Trophoblast cell (in vitro differentiated cells and primary cell): ENCODE results near the gene TMEM31. TPM values are rescaled to one million over a fixed set of nuclear protein-coding genes. Genes with fewer than 3 reads are reported as not detected.

Experiments used
- DNase-seq, 2 donors: peaks; one replicate each; pipeline ENCODE4 v3.0.0-alpha.2; 2016
- H2AFZ ChIP-seq: 2 replicates; pipeline ENCODE4 v1.6.1; 2013; ENCODE audit warnings: low read length, moderate library complexity, mild to moderate bottlenecking; ENCODE audit not compliant: insufficient read depth, poor library complexity
- H2AK5ac ChIP-seq: 2 replicates; pipeline ENCODE4 v1.6.1; 2013; ENCODE audit warnings: mild to moderate bottlenecking, low read length
- H2BK120ac ChIP-seq: 2 replicates; pipeline ENCODE4 v1.6.1; 2013; ENCODE audit warnings: low read length, mild to moderate bottlenecking, moderate library complexity; ENCODE audit not compliant: insufficient read depth, poor library complexity
- H2BK12ac ChIP-seq: 2 replicates; pipeline ENCODE4 v1.6.1; 2013; ENCODE audit warnings: mild to moderate bottlenecking, low read length, moderate library complexity
- H2BK5ac ChIP-seq: 2 replicates; pipeline ENCODE4 v1.6.1; 2013; ENCODE audit warnings: low read length, low read depth, moderate library complexity, mild to moderate bottlenecking; ENCODE audit not compliant: poor library complexity
- H3K14ac ChIP-seq: 2 replicates; pipeline ENCODE4 v1.6.1; 2013; ENCODE audit warnings: mild to moderate bottlenecking, low read length
- H3K18ac ChIP-seq: 2 replicates; pipeline ENCODE4 v1.6.1; 2013; ENCODE audit warnings: mild to moderate bottlenecking, low read length
- H3K23ac ChIP-seq: 2 replicates; pipeline ENCODE4 v1.6.1; 2013; ENCODE audit warnings: low read length
- H3K27ac ChIP-seq: 2 replicates; pipeline ENCODE4 v1.5.1; 2013; ENCODE audit warnings: low read depth, mild to moderate bottlenecking, inconsistent platforms, low read length, moderate library complexity
- H3K27me3 ChIP-seq: 2 replicates; pipeline ENCODE4 v1.6.1; 2013; ENCODE audit warnings: inconsistent platforms, mild to moderate bottlenecking, low read length, moderate library complexity; ENCODE audit not compliant: insufficient read depth
- H3K36me3 ChIP-seq, 2 experiments: 1 replicate in 1 of 2; 2 replicates in 1 of 2; pipeline ENCODE4 v1.6.1; 2013; ENCODE audit warnings: low read length in 2 of 2, mild to moderate bottlenecking in 2 of 2, moderate library complexity in 1 of 2; ENCODE audit not compliant: insufficient read depth in 2 of 2, control insufficient read depth in 1 of 2
- H3K4ac ChIP-seq: 2 replicates; pipeline ENCODE4 v1.6.1; 2013; ENCODE audit warnings: low read depth, mild to moderate bottlenecking, low read length, moderate library complexity
- H3K4me1 ChIP-seq, 2 experiments: 1 replicate in 1 of 2; 2 replicates in 1 of 2; pipeline ENCODE4 v1.6.1; 2013; ENCODE audit warnings: low read length in 2 of 2, mild to moderate bottlenecking in 2 of 2, moderate library complexity in 1 of 2; ENCODE audit not compliant: insufficient read depth in 2 of 2, control insufficient read depth in 1 of 2
- H3K4me2 ChIP-seq: 2 replicates; pipeline ENCODE4 v1.6.1; 2013; ENCODE audit warnings: inconsistent platforms, mild to moderate bottlenecking, low read length, moderate library complexity
- H3K4me3 ChIP-seq: 2 replicates; pipeline ENCODE4 v1.5.1; 2013; ENCODE audit warnings: mild to moderate bottlenecking, low read depth, low read length, inconsistent platforms
- H3K79me1 ChIP-seq: one replicate; pipeline ENCODE4 v1.6.1; 2013; ENCODE audit warnings: low read length
- H3K79me2 ChIP-seq: 2 replicates; pipeline ENCODE4 v1.6.1; 2013; ENCODE audit warnings: low read length, mild to moderate bottlenecking; ENCODE audit not compliant: control insufficient read depth, insufficient read depth, poor library complexity
- H3K9ac ChIP-seq: 2 replicates; pipeline ENCODE4 v1.6.1; 2013; ENCODE audit warnings: mild to moderate bottlenecking, low read length
- H3K9me3 ChIP-seq: 2 replicates; pipeline ENCODE4 v1.6.1; 2013; ENCODE audit warnings: low read depth, mild to moderate bottlenecking, control low read depth, inconsistent platforms, low read length; ENCODE audit not compliant: insufficient read depth
- H4K12ac ChIP-seq: 2 replicates; pipeline ENCODE4 v1.6.1; 2013; ENCODE audit warnings: low read depth, mild to moderate bottlenecking, low read length, moderate library complexity
- H4K8ac ChIP-seq: 2 replicates; pipeline ENCODE4 v1.6.1; 2013; ENCODE audit warnings: low read depth, mild to moderate bottlenecking, low read length, moderate library complexity
- H4K91ac ChIP-seq: one replicate; pipeline ENCODE4 v1.6.1; 2013; ENCODE audit warnings: low read depth, mild to moderate bottlenecking, low read length, moderate library complexity
- WGBS: extraction: QIAGEN DNeasy Blood & Tissue Kit; methylation state at CpG from one replicate; pipeline ENCODE4 v1.1.7; 2013; ENCODE audit warnings: missing lambda C conversion rate; ENCODE audit not compliant: insufficient read length, insufficient coverage; ENCODE audit errors: extremely low coverage; 5-methylcytosine and 5-hydroxymethylcytosine counted together
- polyA plus RNA-seq: library from polyadenylated mRNA; stranded (reverse); fragments of 200-250 nt; gene quantifications from 2 replicates; pipeline ENCODE4 v1.2.3, GENCODE V29; 2013

Gene TMEM31, protein sequence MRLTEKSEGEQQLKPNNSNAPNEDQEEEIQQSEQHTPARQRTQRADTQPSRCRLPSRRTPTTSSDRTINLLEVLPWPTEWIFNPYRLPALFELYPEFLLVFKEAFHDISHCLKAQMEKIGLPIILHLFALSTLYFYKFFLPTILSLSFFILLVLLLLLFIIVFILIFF
- polyA plus RNA-seq: 1.1 and 1.4 TPM in 2 replicates

DNA sequence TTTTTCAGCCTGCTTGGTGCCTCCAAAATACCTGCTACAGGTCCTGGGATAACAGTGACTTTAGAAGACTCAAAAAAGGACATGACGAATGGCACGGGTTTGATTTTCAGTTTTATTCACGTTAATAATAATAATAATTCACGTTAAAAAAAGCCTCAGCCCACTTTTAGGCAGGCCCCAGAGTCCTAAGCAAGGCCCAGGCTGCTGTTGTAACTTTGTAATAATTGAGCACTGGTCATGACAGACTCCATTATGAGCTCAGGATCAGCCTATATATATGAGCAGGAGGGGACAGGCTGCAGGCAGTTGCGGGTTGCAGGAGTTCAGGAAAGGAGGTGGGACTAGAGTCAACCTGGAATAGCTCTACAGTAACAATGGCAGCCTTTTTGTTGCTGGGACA lies at the start of gene TMEM31:
TMEM31 (plus strand) TSS at position 301 of the 400 bp plus-strand sequence. CDS start 1,350 bp downstream, outside the sequence.
- WGBS: no CpG with 5 or more reads among the region's 5 CpGs
- H3K79me1 ChIP-seq: no peaks in the 10 kb centered on the region
- H3K4ac ChIP-seq: no peak within 1 kb of the TSS
- H3K27me3 ChIP-seq: no peaks in the 10 kb centered on the region
- H4K91ac ChIP-seq: no peak within 1 kb of the TSS
- no peak within 1 kb of the TSS for H3K14ac ChIP-seq
- H3K23ac ChIP-seq: no peak within 1 kb of the TSS
- H4K12ac ChIP-seq: no peak within 1 kb of the TSS
- H3K18ac ChIP-seq: no peak within 1 kb of the TSS
- H3K79me2 ChIP-seq: no peaks in the 10 kb centered on the region
- H4K8ac ChIP-seq: no peak within 1 kb of the TSS
- no peak within 1 kb of the TSS for H3K27ac ChIP-seq
- peaks cover 0 to 3% of the 10 kb centered on the region in 2 experiments for H3K4me1 ChIP-seq
- no peak within 1 kb of the TSS for H2BK12ac ChIP-seq
- no peak within 1 kb of the TSS for H2AK5ac ChIP-seq
- no peak within 1 kb of the TSS for H3K4me3 ChIP-seq
- H2AFZ ChIP-seq: no peak within 1 kb of the TSS
- no peak within 1 kb of the TSS for H2BK120ac ChIP-seq
- H3K9ac ChIP-seq: no peak within 1 kb of the TSS
- no peaks in the 10 kb centered on the region for H3K36me3 ChIP-seq
- DNase-seq: peak in 1 of 2 donors; percentile 29
- no peaks in the 10 kb centered on the region for H3K9me3 ChIP-seq
- H2BK5ac ChIP-seq: no peak within 1 kb of the TSS
- H3K4me2 ChIP-seq: no peak within 1 kb of the TSS

DNA sequence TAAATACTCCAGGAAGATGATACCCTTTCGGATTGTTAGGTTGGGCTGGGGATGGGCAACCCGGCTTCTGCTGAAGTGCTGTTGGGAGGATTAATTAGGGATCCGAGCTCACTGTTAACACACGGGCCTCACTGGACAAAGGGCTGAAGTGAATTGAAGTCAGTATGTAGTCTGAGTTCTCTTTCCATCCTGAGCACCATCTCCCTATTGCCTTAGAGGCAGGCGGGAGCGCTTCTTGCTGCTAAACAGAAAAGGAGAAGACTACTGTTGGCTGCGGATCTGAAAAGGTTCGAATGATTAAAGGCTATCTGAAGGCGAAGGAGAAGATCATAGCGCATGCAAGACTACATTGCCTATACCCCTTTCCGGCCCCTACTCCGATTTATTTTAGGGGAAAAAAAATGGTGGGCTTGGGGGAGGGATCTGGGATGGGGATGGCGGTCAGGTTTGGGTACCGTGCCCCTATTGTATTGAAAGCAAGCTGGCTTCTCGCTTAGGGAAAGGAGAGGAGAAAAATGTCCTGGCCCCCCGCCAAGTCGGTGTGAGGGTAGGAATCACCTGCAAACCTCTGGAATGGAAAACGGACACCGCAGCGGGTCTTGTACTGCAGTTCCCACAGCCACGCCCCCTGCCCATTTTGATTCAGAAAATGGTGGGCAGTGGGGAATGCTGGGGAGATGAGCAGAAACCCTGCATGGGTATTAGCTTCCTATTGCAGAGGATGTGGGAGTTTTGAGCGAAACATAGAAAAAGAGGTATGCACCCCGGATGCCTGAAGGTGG lies 46.5 kb upstream of the TMEM31 start:
- Histone ChIP-seq H2AFZ (no peak overlapping the region), H3K4me3 (no peak overlapping the region), H3K36me3 (no peaks in the 10 kb centered on the region), H3K4me1 (no peaks in the 10 kb centered on the region), H2BK120ac (no peak overlapping the region), H4K12ac (no peak overlapping the region), H3K79me1 (no peaks in the 10 kb centered on the region), H3K27ac (no peak overlapping the region), H2BK5ac (no peak overlapping the region), H3K4ac (no peak overlapping the region), H3K14ac (no peak overlapping the region), H3K9me3 (no peaks in the 10 kb centered on the region), H3K23ac (no peak overlapping the region), H3K9ac (no peak overlapping the region), H2BK12ac (no peak overlapping the region), H3K18ac (no peak overlapping the region), H4K8ac (no peak overlapping the region), H4K91ac (no peak overlapping the region), H2AK5ac (no peak overlapping the region), H3K27me3 (no peaks in the 10 kb centered on the region), H3K79me2 (no peaks in the 10 kb centered on the region), H3K4me2 (no peak overlapping the region)
- WGBS: no CpG with 5 or more reads among the region's 23 CpGs
- no peak for DNase-seq

DNA sequence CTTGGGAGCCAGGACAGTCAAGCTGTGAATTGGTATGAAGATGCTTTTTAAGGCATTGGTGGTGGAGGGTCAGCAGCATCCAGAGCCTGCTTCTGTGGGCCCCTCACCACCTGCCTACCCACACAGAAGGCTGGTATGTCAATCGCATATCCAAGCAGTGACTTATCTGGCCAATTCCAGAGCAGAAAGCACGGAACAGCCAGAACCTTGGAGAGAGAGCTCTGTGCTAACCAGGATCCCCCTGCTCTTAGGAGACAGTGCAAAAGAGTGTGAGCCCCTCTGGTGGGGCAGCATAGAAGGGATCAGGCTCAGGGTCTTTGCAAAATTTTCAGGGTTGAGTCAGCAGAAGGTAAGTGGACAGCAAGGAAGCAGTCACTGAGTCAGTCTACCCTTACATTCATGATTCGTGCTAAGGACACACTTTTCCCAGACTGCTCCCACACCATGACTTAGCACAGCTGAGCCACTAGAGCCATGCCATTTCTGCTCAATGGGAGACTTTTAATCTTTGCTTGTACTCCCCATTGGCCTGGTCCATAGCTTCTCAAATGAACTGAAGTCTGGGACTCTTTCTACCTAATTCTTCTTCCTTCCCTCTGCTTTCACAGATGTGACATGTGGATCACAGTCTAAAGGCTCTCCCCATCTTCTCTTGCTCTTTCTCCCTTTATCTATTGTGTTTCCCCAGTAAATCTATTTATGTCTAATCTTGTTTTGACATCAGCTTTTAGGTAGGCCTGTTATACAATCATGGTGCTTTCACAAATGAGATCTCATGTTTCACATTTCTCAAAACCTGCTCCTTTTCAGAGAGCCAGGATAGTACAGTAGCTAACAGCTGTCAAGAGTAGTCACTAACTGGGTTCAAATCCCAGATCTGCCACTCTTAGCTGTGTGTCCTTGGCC lies 44.3 kb upstream of the TMEM31 start:
- WGBS: no CpG with 5 or more reads among the region's 3 CpGs
- Histone ChIP-seq H3K14ac (no peak overlapping the region), H2AFZ (no peak overlapping the region), H3K4me2 (no peak overlapping the region), H4K91ac (no peak overlapping the region), H4K8ac (no peak overlapping the region), H2BK120ac (no peak overlapping the region), H3K27ac (no peak overlapping the region), H3K79me2 (no peaks in the 10 kb centered on the region), H2AK5ac (no peak overlapping the region), H3K9me3 (no peaks in the 10 kb centered on the region), H3K9ac (no peak overlapping the region), H3K4ac (no peak overlapping the region), H3K79me1 (no peaks in the 10 kb centered on the region), H3K27me3 (no peaks in the 10 kb centered on the region), H2BK12ac (no peak overlapping the region), H3K18ac (no peak overlapping the region), H3K23ac (no peak overlapping the region), H3K36me3 (no peaks in the 10 kb centered on the region), H4K12ac (no peak overlapping the region), H2BK5ac (no peak overlapping the region), H3K4me3 (no peak overlapping the region), H3K4me1 (no peaks in the 10 kb centered on the region)
- DNase-seq: no peak

DNA sequence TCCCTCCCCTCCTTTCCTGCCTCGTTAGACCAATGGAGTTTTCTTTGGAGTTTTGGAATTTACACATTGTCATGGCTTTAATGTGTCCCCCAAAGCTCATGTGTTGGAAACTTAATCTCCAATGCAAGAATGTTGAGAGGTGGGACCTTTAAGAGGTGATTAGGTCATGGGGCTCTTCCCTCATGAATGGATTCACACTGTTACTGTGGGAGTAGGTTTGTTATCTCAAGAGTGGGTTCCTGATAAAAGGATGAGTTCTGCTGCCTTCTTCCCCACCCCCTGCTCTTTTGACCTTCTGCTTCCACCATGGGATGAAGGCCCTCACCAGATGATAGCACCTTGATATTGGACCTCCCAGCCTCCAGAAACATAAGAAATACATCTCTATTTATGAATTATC lies 41.0 kb upstream of the TMEM31 start:
- no peak overlapping the region for H3K9ac ChIP-seq
- H4K91ac ChIP-seq: no peak overlapping the region
- H4K8ac ChIP-seq: no peak overlapping the region
- H3K27me3 ChIP-seq: no peaks in the 10 kb centered on the region
- H3K4me1 ChIP-seq: no peaks in the 10 kb centered on the region
- H4K12ac ChIP-seq: no peak overlapping the region
- no peak overlapping the region for H3K18ac ChIP-seq
- H3K79me2 ChIP-seq: no peaks in the 10 kb centered on the region
- no peaks in the 10 kb centered on the region for H3K9me3 ChIP-seq
- no peak overlapping the region for H2BK5ac ChIP-seq
- no CpG with 5 or more reads among the region's 1 CpG for WGBS
- no peak overlapping the region for H2BK120ac ChIP-seq
- no peaks in the 10 kb centered on the region for H3K36me3 ChIP-seq
- H2AFZ ChIP-seq: no peak overlapping the region
- no peak overlapping the region for H3K4me2 ChIP-seq
- no peak for DNase-seq
- H2BK12ac ChIP-seq: no peak overlapping the region
- no peak overlapping the region for H2AK5ac ChIP-seq
- H3K4ac ChIP-seq: no peak overlapping the region
- H3K27ac ChIP-seq: no peak overlapping the region
- no peaks in the 10 kb centered on the region for H3K79me1 ChIP-seq
- no peak overlapping the region for H3K23ac ChIP-seq
- H3K14ac ChIP-seq: no peak overlapping the region
- H3K4me3 ChIP-seq: no peak overlapping the region
